ENCODE measurements around the gene TCFL5.

The TCFL5 gene

DNA sequence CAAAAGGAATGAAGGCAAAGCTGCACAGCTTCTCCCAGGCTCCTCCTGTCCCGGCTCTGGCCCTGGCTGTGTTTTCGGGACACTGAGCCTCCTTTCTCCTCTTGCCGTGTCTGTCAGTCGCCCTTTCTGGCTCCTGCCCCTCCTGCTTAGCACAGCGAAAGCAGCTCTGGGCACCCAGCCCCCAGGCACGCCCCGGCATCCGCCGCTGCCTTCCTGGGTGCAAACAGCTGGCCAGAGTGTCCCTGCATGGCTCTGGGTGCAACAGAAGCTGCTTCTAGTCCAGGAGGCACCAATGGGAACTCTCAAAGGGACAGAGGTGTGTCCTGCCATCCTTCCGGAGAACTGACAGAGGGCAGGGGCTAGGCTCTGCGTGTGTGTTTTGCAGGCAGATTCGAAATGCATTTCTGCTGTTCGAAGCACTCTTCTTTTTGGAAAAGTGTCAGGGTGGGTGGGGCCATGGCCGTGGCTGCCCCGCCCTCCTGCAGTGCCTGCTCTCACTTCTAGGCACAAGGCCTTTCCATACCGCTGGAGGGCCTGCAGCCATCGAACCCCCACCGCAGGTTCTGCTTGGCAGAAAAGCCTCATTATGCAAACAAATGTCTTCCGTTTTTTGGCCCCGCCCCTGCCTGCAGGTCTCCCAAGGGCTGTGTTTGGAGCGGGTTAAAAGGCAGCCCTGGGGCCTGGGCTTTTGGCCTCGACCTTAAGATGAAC is 29.3 kb downstream of the TCFL5 start:
- peak in 1 of 2 experiments; percentile 41 for DNase-seq

DNA sequence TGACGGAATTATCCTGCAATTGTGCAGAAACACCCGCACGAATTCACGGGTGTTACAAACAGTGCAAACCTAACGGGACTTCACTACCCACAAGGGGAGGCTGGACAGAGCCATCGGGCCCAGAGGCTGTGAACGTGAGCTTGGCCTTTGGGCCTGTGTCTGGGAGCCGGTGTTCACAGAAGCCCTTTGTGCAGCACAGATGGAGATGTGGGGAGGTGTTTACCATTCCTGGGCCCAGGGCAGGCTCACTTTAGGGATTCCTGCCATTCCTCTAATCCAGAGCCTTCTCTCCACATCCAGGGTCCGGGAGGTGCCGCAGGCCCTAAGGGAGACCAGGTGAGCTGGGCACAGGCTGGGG is 29.8 kb downstream of the TCFL5 start:
- DNase-seq, result no peak

DNA sequence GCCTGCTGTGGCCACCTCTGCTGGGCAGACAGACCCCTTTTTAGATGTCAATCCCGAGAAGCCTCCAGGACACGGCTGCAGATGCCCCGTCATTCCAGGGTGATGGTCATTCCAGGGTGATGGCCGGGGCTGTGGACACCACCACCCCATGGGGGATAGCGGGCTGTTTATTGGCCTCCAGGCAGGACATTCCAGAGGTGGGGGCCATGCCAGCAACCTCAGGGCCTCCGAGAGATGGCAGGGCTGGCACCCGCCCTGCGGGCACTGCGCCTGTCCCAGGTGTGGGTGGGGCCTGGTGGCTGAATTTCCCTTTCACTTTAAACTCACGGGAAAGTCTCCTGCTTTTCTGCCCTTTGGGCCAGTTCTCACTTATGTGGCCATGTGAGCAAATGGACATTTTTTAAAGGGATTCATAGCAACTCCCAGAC is 30.2 kb downstream of the TCFL5 start:
- no peak for DNase-seq

DNA sequence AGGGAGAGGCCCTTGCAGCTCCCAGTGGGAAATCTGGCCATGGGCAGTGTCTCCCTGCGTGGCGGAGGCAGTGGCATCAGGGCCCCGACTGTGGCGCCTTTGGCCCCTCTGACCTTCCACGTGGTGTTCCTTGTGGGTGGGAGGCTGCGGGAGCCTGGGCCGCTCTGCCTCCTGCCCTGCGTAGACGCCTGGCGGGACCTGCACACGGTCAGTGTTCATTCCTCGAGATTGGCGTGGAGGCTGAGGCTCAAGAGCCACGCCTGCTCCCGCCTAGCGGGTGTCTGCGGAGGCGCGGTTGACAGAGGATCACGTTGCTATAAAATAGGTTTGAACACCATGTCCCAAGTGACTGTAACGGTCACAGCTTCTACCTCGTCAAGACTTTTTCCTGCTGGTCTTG is 30.8 kb downstream of the TCFL5 start:
- DNase-seq, result no peak

DNA sequence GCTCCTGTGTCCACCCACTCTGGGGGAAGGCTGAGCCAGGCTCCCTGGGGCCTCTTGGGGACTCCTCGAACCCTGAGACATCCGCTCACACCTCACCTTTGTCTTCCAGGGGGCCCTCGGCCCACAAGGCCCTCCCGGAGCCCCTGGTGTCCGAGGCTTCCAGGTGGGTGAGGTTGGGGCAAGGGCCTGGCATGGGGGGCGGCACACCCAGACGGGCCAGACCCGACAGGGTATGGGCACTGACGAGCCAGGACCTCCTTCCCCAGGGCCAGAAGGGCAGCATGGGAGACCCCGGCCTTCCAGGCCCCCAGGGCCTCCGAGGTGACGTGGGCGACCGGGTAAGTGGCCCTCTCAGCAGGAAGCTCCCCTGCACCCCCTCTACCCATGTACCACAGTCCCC is 31.4 kb downstream of the TCFL5 start:
- DNase-seq, result no peak

DNA sequence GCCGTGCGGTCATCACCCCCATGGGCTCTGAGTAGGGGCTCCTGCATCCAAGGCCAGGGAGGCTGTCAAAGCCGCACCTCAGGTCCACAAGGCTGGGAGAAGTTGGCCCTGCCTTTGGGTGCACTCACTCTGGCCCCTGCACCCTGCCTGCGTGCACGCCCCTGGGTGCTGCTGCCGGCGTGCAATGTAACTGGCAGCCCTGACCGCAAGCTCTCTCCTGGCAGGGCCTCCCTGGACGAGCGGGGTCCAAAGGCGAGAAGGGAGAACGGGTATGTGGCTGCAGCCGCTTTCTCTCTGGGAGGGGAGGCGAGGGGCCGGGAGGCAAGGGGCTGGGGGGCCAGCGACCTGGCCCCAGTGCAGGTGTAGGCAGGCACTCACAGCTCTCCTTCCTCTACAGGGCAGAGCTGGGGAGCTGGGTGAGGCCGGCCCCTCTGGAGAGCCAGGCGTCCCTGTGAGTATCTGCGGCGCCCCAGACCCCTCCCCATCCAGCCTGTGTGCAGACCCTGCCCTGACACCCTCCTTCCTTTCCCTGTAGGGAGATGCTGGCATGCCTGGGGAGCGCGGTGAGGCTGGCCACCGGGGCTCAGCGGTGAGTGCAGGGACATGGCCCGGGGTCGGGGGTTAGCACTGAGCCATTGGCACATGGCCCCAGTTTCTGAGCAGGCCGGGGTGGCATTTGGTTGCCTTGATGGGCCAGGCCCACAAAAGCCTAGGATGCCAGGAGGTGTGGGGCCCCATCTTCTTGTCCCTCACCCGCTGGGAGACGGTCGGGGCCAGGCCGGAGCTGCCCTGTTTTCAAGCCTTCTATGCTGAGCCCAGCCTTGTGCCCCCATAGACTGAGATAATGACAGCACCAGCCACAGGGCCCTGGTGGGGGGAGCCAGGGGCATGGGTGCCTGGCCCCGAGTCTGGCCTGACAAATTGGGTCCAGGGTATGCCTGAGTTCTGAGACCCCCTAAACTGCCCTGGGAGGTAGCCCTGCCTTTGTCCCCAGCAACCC is 32.1 kb downstream of the TCFL5 start:
- DNase-seq, result no peak

DNA sequence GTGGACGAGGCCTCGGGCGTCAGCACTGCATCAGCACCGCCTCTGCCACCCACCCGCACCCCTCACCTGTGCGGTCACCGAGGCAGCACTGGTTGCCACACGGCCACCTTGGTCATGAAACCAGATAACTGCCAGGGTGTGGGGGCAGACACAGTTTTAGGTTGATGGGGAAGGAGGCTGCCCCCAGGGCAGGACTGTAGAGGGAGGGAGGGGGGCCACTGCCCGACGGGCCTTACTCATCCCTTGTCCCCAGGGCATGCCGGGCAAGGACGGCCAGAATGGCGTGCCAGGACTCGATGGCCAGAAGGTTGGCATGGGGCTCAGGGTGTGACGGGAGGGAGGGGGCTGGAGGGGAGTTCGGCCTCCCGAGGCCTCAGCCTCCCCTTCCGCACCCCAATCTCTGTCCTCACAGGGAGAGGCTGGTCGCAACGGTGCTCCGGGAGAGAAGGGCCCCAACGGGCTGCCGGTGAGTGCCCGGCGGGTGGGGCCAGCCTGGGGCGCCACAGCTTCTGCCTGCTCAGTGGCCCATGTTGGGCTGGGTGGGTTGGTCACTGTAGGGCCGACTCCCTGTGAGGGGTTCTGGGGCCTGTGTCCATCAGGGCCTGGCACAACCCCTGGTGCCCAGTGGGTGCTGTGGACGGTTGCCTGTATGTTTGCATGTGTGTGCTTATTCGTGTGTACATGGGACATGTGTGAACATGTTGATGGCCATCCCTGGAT is 33.0 kb downstream of the TCFL5 start:
- no peak for DNase-seq

DNA sequence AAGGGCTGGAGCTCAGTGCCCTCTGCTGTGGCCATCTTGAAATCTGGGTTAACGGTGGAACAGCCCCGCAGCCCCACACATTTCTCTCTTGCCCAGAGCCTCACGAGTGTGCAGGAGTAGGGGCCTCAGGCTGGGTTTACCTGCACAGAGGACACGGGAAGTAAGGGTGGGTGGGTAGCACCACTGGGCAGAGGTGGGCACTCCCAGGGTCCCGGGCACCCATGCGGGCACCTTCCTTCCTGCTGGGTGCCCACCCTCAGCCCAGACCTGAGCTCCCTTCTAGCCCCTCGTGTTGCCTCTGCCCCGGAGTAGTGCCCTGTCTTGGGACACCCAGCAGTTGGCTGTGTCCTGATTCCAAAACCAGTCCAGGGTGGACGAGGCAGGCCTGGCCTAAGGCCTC is 33.6 kb downstream of the TCFL5 start:
- DNase-seq, result no peak

DNA sequence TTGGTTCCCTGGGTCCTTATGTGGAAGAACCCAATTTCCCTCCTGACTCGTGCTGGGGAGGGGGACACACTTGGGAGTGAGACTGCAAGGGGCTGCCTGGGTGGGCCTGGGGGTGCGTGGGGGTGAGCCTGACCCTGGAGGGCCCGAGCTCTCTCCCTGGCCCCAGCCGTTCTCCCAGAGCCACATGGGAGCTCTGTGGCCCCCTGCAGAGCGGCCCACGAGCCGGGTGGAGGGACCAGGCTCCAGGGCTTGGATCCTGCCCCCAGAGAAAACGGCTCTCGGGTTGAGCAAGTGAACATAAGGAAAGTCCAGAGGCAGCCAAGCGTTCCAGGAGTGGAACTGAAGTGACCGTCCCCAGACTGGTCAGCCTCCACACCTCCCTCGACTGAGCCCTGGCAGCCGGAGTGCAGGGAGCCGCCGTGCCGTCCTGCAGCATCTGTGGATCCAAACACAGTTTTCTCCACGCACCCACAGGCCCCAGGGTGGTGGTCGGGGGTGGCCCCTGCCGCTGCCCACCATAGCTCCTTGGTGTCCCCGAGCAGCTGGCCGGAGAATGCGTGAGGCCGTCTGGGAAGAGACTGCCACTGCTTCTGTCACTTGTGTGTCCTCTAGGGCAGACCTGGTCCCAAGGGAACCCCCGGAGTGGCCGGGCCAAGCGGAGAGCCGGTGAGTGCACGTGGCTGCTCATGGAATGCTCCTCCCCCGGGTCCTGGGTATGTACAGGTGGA is 34.1 kb downstream of the TCFL5 start:
- DNase-seq, result no peak

DNA sequence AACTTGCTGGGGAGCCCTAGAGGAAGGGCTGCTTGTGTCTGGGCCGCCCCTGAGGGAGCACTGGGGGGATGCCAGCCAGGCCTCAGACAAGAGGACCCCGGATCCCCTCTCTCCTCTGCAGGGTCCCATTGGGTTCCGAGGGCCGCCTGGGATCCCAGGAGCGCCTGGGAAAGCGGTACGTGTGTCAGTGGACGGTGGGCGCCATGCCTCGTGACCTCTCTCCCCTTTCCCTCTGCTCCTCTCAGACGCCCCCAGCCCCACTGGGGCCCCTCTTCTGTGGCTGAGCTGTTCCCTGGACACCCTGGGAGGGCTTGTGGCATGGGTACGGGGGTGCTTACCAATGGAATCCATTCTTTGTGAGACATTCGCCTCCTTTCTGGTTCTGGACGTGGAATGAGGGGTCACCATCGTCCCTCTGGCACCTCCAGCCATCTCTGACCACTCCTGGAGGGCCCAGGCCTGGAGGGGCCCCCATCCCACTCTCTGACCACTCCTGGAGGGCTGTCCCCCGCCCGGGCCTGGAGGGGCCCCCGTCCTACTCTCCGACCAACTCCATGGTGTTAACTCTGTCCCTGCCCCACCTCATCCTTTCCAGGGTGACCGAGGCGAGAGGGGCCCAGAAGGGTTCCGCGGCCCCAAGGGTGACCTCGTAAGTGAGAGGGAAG is 34.8 kb downstream of the TCFL5 start:
- no peak for DNase-seq

DNA sequence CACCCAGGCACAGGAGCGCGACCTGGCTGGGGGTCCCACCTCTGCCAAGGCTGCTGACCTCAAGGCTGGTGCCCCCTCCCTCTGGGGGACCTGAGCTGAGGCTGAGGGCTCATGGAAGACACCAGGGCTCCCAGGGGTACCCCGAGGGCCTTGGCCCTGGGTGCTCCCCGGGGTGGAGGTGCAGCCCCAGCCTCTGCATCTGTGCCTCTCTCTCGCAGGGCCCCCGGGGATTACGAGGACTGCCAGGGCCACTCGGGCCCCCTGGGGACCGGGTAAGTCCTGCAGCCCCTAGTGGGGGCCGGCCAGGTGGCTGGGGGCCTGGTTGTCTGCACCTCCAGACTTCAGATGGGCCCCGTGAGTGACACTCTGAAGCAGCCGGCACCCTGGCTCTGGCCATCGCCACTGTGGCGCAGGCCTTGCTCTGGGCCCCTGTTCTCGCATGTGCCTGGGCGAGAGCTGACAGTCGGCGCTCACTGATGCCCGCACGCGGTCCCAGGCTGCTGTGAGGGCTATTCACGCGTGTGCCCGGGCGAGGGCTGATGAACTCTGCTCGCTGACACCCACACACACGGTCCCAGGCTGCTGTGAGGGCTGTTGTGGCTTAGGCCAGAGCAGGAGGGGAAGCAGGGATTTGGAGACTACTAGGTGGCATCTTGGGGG is 35.5 kb downstream of the TCFL5 start:
- no peak for DNase-seq

DNA sequence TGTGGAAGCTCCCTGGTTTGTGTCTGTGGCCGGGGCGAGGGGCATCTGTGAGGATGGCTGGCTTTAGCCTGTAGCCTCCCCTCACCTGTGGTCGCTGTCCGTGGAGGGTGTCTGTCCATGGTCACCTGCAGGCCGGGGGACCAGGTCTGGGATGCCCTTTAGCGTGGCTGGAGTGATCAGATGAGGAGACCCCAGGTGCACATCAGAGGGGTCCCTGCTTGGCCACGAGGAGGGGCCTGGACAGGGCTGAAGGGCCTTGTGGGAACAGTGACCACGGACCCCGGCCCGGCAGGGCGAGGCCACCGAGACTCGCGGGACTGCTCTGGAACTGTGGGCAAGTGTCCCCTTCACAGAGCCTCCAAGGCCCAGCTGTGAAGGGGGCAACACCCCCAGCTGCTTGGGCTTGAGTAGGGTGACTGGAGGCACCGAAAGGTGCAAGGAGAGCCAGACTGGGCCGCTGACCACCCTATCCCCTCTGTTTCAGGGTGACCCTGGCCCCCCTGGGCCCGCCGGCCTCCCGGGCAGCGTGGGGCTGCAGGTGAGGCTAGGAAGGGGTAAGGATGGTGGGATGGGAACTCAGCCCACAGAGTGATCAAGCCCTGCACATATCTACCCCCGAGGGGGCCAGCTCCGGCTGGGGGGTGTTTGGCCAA is 36.2 kb downstream of the TCFL5 start:
- DNase-seq, result no peak

DNA sequence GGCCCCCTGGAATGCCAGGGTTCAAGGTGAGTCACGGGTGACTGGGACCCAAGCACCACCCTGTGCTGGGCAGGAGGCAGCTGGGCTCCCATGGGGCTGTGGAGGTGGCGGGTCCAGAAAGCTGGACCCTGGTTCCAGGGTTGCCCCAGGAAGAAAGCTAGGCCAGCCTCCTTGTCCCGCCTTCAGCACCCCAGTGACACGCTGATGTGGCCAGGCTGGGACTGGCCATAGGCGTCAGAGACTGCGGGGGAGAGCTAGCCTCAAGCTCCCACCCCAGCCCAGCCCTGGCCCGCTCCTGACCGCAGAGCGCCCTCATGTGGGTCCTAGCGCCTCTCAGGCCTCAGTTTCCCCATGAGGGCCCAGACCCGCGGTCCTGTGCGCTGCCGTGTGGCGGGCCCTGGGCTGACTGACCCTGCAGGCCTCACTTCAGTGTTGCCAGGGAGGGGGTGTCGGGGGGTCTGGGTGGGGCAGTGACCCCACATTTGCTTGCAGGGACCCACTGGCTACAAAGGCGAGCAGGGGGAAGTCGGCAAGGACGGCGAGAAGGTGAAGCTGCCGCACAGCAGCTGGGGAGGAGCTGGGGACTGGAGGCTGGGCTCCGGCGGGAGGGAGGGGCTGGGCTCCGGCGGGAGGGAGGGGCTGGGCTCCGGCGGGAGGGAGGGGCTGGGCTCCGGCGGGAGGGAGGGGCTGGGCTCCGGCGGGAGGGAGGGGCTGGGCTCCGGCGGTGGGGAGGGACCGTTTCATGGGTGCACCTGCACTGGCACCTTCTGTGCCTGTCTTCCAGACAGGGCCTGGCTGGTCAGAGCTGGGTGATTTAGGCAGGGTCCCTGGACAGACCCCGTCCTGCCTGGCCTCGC is 36.9 kb downstream of the TCFL5 start:
- DNase-seq, result peak in 1 of 2 experiments; percentile 50

DNA sequence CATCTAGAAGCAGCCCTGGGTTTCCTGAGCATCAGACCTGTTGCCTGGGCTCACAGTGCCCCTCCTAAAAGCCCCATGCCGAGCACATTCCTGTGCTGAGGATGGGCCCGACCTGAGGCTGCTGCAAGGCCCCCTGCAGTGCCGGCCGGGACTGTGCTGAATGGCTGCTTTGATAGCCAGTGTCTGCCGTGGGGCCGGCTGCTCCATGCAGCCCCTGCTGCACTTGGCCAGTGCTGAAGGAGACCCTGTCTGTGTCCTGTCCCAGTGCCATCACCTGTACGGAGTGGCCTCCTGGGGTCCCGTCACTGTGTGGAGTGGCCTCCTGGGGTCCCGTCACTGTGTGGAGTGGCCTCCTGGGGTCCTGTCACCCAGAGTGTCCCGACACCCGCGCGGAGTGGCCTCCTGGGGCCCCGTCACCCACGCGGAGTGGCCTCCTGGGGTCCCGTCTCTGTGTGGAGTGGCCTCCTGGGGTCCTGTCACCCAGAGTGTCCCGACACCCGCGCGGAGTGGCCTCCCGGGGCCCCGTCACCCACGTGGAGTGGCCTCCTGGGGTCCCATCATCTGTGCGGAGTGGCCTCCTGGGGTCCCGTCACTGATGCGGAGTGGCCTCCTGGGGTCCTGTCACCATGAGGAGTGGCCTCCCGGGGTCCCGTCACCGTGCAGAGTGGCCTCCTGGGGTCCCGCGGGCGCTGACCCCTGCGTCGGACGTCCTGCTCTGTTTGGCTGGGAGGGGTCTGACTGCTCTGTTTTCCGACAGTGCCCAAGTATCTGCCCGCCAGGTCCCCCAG is 37.7 kb downstream of the TCFL5 start:
- no peak for DNase-seq

DNA sequence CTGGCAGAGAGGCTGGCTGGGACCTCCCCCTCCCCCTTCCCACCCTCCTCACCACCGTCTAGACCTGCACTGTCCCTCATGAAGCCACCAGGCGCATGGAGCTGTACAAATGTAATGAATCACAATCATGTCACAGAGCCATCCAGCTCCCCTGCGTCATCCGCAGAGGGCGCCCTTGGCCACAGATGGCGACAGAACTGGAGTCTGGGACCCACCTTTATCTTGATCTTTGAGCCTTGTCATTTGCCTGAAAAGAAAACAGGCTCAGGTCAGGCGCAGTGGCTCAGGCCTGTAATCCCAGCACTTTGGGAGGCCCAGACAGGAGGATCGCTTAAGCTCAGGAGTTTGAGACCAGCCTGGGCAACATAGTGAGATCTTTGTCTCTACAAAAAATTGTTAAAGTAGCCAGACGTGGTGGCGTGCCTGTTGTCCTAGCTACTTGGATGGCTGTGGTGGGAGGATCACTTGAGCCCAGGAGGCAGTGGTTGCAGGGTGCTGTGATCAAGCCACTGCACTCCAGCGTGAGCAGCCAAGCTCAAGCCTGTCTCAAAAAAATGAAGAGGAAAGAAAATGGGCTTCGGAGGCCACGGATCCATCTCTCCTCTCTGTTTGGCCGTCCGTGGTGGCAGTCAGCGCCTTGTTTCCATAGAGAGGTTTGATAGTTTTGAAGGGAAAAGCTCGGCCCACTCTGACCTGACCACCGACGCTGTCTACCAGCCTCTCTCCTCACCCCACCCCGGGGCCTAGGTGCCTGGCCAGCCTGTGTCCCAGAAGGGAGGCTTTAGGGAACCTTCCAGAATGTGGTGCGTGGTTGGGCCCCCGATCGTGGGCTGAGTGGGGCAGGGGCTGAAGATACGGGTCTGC is 38.6 kb downstream of the TCFL5 start:
- DNase-seq, result peak; percentile 83 to 86

DNA sequence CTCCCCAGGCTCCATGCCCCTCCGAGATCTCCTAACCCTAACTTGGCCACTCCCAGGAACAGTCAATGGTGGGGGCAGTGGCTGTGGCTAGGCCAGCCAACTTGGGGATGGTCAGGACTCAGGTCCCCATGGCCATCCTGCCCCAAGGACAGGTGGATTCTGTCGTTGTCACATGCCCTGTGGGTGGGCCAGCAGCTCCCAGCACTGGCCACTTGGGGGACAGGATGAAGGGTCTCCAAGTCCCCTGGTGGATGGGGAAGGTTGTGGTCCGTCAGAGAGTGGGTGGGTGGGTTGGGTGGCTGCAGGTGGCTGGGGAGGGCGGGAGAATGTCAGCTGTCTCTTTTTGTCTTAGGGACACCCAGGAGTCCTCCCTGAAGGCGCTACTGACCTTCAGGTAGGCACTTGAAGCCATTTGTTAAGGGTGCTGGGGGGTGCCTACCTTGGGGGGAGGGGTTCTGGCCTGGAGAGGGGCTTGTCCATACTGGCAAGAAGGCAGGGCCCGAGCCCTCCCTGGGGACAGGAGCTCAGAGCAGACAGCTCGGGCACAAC is 39.3 kb downstream of the TCFL5 start:
- DNase-seq, result no peak

DNA sequence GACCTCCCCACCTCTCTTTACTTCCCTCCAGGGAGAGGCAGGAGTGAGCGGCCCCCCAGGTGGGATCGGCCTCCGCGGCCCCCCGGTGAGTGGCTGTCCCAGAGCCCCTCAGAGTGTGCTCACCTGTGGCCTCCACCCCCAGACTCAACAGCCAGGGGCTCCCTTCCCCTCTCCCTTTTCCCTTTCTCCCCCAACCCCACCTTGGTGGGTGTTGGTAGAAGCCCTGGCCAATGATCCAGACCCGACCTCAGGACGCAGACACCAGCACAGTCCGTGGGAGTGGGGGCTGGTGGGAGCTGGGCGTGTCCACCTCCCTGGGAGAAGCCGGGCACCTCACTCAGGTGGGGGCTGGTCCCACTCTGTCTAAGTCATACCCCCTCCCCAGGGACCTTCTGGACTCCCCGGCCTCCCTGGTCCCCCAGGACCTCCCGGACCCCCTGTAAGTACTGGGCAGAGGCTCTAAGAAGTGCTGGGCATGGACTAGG is 39.9 kb downstream of the TCFL5 start:
- no peak for DNase-seq
